HepG2 (cell line): Measurements from ENCODE around the gene TNFSF15. TPM values are rescaled to one million over a fixed set of nuclear protein-coding genes. Genes with fewer than 3 reads are reported as not detected.

Source experiments
- ATAC-seq: fragments of 200-7000 bp; cut with Tn5 transposase; 3 replicates; pipeline ENCODE4 v1.9.1; 2020; ENCODE audit warnings: mild to moderate bottlenecking, moderate library complexity
- BruUV-seq: library from RNA; stranded (reverse); fragments of 400-500 nt; replicated peaks from 2 replicates; lab custom pipeline; 2021; lab: Mats Ljungman, UMichigan
- CTCF ChIA-PET: fragments of 300-600 bp; formaldehyde crosslinking; extraction: SDS; loops from one replicate; lab custom pipeline; 2021; ENCODE audit warnings: low total read pairs, inconsistent platforms, low intra/inter-chr PET ratio; lab: Yijun Ruan, JAX
- POLR2A ChIA-PET: fragments of 350-600 bp; sonication (Branson Sonifier 250); formaldehyde crosslinking; loops from one replicate; lab custom pipeline; 2020; ENCODE audit warnings: antibody characterized with exemption, inconsistent platforms; lab: Yijun Ruan, JAX
- DNase-seq: peaks from one replicate; pipeline ENCODE4 v3.0.0-alpha.2; 2015; ENCODE audit warnings: low spot score
- FAIRE-seq: peaks from 3 replicates; lab custom pipeline; 2011; peaks lifted over from hg19 to GRCh38; lab: Jason Lieb, UNC
- H2AFZ ChIP-seq: one replicate; pipeline ENCODE4 v1.6.1; 2011; ENCODE audit warnings: low read length, inconsistent platforms
- H3K27ac ChIP-seq: fragments of 300-600 bp; 3 replicates; pipeline ENCODE4 v1.8.0; 2011; ENCODE audit warnings: mixed run types, mild to moderate bottlenecking, mixed read lengths, low read length, inconsistent platforms; ENCODE audit not compliant: insufficient read depth; ENCODE audit errors: extremely low read length
- H3K27me3 ChIP-seq, 2 experiments: fragments of 200-600 bp in 1 of 2; 2 replicates in 1 of 2; 3 replicates in 1 of 2; pipeline versions ENCODE4 v1.6.0 to v1.8.0; 2011; ENCODE audit warnings: low read length in 2 of 2, mild to moderate bottlenecking in 2 of 2, moderate library complexity in 2 of 2, inconsistent platforms in 1 of 2; ENCODE audit not compliant: insufficient read depth in 2 of 2, control insufficient read depth in 1 of 2
- H3K36me3 ChIP-seq, 2 experiments: fragments of 200-600 bp in 1 of 2; replicated peaks in 1 of 2; 2 replicates in 1 of 2; 3 replicates in 1 of 2; pipeline versions ENCODE4 v1.5.1 to v1.8.0; 2011; ENCODE audit warnings: low read length in 2 of 2, inconsistent platforms in 1 of 2; ENCODE audit not compliant: insufficient read depth in 2 of 2, control insufficient read depth in 1 of 2
- H3K4me1 ChIP-seq: 2 replicates; pipeline ENCODE4 v1.5.1; 2012; ENCODE audit warnings: low read length, inconsistent platforms; ENCODE audit not compliant: insufficient read depth
- H3K4me2 ChIP-seq: 2 replicates; pipeline ENCODE4 v1.6.0; 2011; ENCODE audit warnings: low read depth, low read length, inconsistent platforms
- H3K4me3 ChIP-seq, 3 experiments: fragments of 200-600 bp in 1 of 3; sonication (generic), shearing (Covaris generic) in 1 of 3; replicated peaks in 1 of 3; 2 replicates each; pipeline ENCODE4 v1.5.1; 2011 to 2016; ENCODE audit warnings: low read length in 3 of 3, inconsistent platforms in 2 of 3, low read depth in 2 of 3, mild to moderate bottlenecking in 2 of 3, control low read depth in 1 of 3, mixed read lengths in 1 of 3; ENCODE audit not compliant: insufficient read depth in 1 of 3
- H3K79me2 ChIP-seq: one replicate; pipeline ENCODE4 v1.6.1; 2011; ENCODE audit warnings: low read length, inconsistent platforms; ENCODE audit not compliant: insufficient read depth
- H3K9ac ChIP-seq: 2 replicates; pipeline ENCODE4 v1.6.0; 2011; ENCODE audit warnings: mild to moderate bottlenecking, low read depth, low read length, inconsistent platforms; ENCODE audit not compliant: insufficient read depth
- H3K9me3 ChIP-seq: 2 replicates; pipeline ENCODE4 v1.5.1; 2012; ENCODE audit warnings: mild to moderate bottlenecking, low read length
- H4K20me1 ChIP-seq: 2 replicates; pipeline ENCODE4 v1.6.0; 2011; ENCODE audit warnings: inconsistent platforms, mild to moderate bottlenecking, low read length, moderate library complexity; ENCODE audit not compliant: insufficient read depth
- E2F5 ChIP-seq: sonication (generic); formaldehyde crosslinking; conservative IDR thresholded peaks from 2 replicates; pipeline ENCODE4 v1.4.0; 2020; ENCODE audit warnings: missing genetic modification reagents
- FLYWCH1 ChIP-seq: sonication (generic); formaldehyde crosslinking; IDR thresholded peaks from 2 replicates; pipeline ENCODE4 v1.8.1; 2023; ENCODE audit warnings: mild to moderate bottlenecking, missing genetic modification reagents
- HNRNPUL1 ChIP-seq: fragments of 200-400 bp; formaldehyde crosslinking; IDR thresholded peaks from 2 replicates; pipeline ENCODE4 v1.6.1; 2017; ENCODE audit warnings: low read depth, mild to moderate bottlenecking, low read length, moderate library complexity
- JUNB ChIP-seq: sonication (generic); formaldehyde crosslinking; IDR thresholded peaks from 2 replicates; pipeline ENCODE4 v1.8.0; 2022; ENCODE audit warnings: missing genetic modification reagents, mild to moderate bottlenecking, borderline replicate concordance
- MEF2D ChIP-seq: sonication (generic); formaldehyde crosslinking; IDR thresholded peaks from 2 replicates; pipeline ENCODE4 v1.5.1; 2020; ENCODE audit warnings: mild to moderate bottlenecking, missing genetic modification reagents
- NFATC3 ChIP-seq: sonication (generic); formaldehyde crosslinking; IDR thresholded peaks from 2 replicates; pipeline ENCODE4 v1.5.1; 2020; ENCODE audit warnings: mild to moderate bottlenecking, missing genetic modification reagents
- POLR2AphosphoS5 ChIP-seq: IDR thresholded peaks from 2 replicates; pipeline ENCODE4 v1.6.1; 2012; ENCODE audit warnings: low read depth, low read length
- RARA ChIP-seq: IDR thresholded peaks from 2 replicates; pipeline ENCODE4 v1.6.1; 2016; ENCODE audit warnings: missing genetic modification reagents, missing compliant biosample characterization
- RBM22 ChIP-seq: fragments of 200-400 bp; formaldehyde crosslinking; optimal IDR thresholded peaks from 2 replicates; pipeline ENCODE3; 2017; ENCODE audit warnings: mild to moderate bottlenecking, low read length, moderate library complexity
- SRSF9 ChIP-seq: fragments of 200-400 bp; formaldehyde crosslinking; IDR thresholded peaks from 2 replicates; pipeline ENCODE4 v1.6.1; 2018; ENCODE audit warnings: borderline replicate concordance, mild to moderate bottlenecking, low read depth, low read length; ENCODE audit not compliant: insufficient read depth, poor library complexity, severe bottlenecking
- TAF1 ChIP-seq: sonication (generic); formaldehyde crosslinking; IDR thresholded peaks from 2 replicates; pipeline ENCODE4 v1.4.0; 2020; ENCODE audit warnings: missing genetic modification reagents
- TCF7L2 ChIP-seq: IDR thresholded peaks from 2 replicates; pipeline ENCODE4 v1.6.1; 2011; ENCODE audit warnings: mild to moderate bottlenecking, low read depth, low read length, moderate library complexity
- ZBTB25 ChIP-seq: IDR thresholded peaks from 2 replicates; pipeline ENCODE4 v1.6.1; 2018; ENCODE audit warnings: missing genetic modification reagents
- ZC3H4 ChIP-seq: sonication (generic); formaldehyde crosslinking; IDR thresholded peaks from 2 replicates; pipeline ENCODE4 v1.4.0; 2020; ENCODE audit warnings: missing genetic modification reagents, borderline replicate concordance
- ZNF136 ChIP-seq: sonication (generic); formaldehyde crosslinking; IDR thresholded peaks from 2 replicates; pipeline ENCODE4 v1.8.1; 2022; ENCODE audit warnings: low read depth, mild to moderate bottlenecking, moderate library complexity, missing genetic modification reagents
- ZNF280D ChIP-seq: sonication (generic); formaldehyde crosslinking; IDR thresholded peaks from 2 replicates; pipeline ENCODE4 v1.5.1; 2020; ENCODE audit warnings: mild to moderate bottlenecking, missing genetic modification reagents
- ZNF30 ChIP-seq: sonication (generic); formaldehyde crosslinking; IDR thresholded peaks from 2 replicates; pipeline ENCODE4 v1.5.0; 2020; ENCODE audit warnings: mild to moderate bottlenecking, missing genetic modification reagents
- ZNF414 ChIP-seq: sonication (generic); formaldehyde crosslinking; IDR thresholded peaks from 2 replicates; pipeline ENCODE4 v1.5.0; 2020; ENCODE audit warnings: missing genetic modification reagents
- ZNF44 ChIP-seq: sonication (generic); formaldehyde crosslinking; IDR thresholded peaks from 2 replicates; pipeline ENCODE4 v1.5.1; 2020; ENCODE audit warnings: mild to moderate bottlenecking, missing genetic modification reagents
- ZNF841 ChIP-seq: sonication (generic); formaldehyde crosslinking; IDR thresholded peaks from 2 replicates; pipeline ENCODE4 v1.8.1; 2023; ENCODE audit warnings: missing genetic modification reagents, borderline replicate concordance
- WGBS: methylation state at CpG from one replicate; pipeline ENCODE4 v1.1.6; 2017; ENCODE audit warnings: low lambda C conversion rate; 5-methylcytosine and 5-hydroxymethylcytosine counted together
- in situ Hi-C: cut with HindIII; loops from 2 replicates; pipeline ENCODE4 v1.10.0; 2017; ENCODE audit warnings: low pct_unique_long_range_greater_than_20kb; ENCODE audit not compliant: extremely low pct_ligation_motif_present
- intact Hi-C: fragments of 100-400 bp; cut with micrococcal nuclease; formaldehyde crosslinking; loops from one replicate; pipeline ENCODE4 v1.10.0; 2022; ENCODE audit not compliant: unreplicated experiment
- polyA plus RNA-seq, 8 experiments: library from polyadenylated mRNA; depleted of rRNA in 3 of 8; stranded (reverse) in 7 of 8; unstranded in 1 of 8; fragments of >200 nt; fragmentation: Illumina TruSeq in 4 of 8; extraction: Trizol in 4 of 8; gene quantifications; 2 replicates each; pipeline versions ENCODE4 v1.2.1 to v1.2.3, GENCODE V29; 2011 to 2016; ENCODE audit warnings: low read depth in 4 of 8, missing spikeins in 1 of 8, mixed read lengths in 1 of 8; ENCODE audit not compliant: insufficient read depth in 1 of 8
- total RNA-seq, 5 experiments: library from RNA; depleted of rRNA; stranded (reverse); fragments of >200 nt; fragmentation: Illumina TruSeq; extraction: Trizol; gene quantifications; 2 replicates each; pipeline ENCODE4 v1.2.3, GENCODE V29; 2016; ENCODE audit warnings: low read depth in 1 of 5

The TNFSF15 gene
- total and polyA plus RNA-seq, 2 of the 13 experiments (the other 11 are each of a cell fraction or from before 2014, with no cell fraction given): 0.02 to 0.03 TPM

- CTCF ChIA-PET: no interaction called here
- DNase-seq (no peak), FAIRE-seq (no peak), ATAC-seq (no peak)
- no peak overlapping the region for H3K4me2 ChIP-seq
- no peaks in the 10 kb centered on the region for H3K9me3 ChIP-seq
- WGBS: 37% methylated on average over 2 of the region's 2 CpGs
- no peak overlapping the region for H2AFZ ChIP-seq
- H3K4me1 ChIP-seq: no peaks in the 10 kb centered on the region
- no peak overlapping the region for H3K27ac ChIP-seq
- no peaks in the 10 kb centered on the region for H3K27me3 ChIP-seq
- BruUV-seq: no TSS peak
- H3K9ac ChIP-seq: no peak overlapping the region
- POLR2A ChIA-PET: no interaction called here
- no peaks in the 10 kb centered on the region for H4K20me1 ChIP-seq
- TF ChIP-seq FLYWCH1 (no peak), MEF2D (CRISPR knock-in tag) (no peak), RBM22 (no peak), NFATC3 (CRISPR knock-in tag) (no peak), JUNB (CRISPR knock-in tag) (no peak), POLR2AphosphoS5 (no peak), E2F5 (no peak), ZNF136 (CRISPR knock-in tag) (no peak), HNRNPUL1 (no peak), TCF7L2 (no peak), ZBTB25 (CRISPR knock-in tag) (no peak), TAF1 (CRISPR knock-in tag) (no peak), ZNF414 (CRISPR knock-in tag) (no peak), RARA (CRISPR knock-in tag) (no peak), ZNF30 (CRISPR knock-in tag) (no peak), ZNF280D (CRISPR knock-in tag) (no peak), SRSF9 (no peak), ZNF841 (CRISPR knock-in tag) (no peak), ZC3H4 (CRISPR knock-in tag) (no peak), ZNF44 (CRISPR knock-in tag) (no peak)
- no peaks in the 10 kb centered on the region for H3K36me3 ChIP-seq
- no peaks in the 10 kb centered on the region for H3K79me2 ChIP-seq
- in situ Hi-C loops (no loop called here), intact Hi-C loops (no loop called here)
- H3K4me3 ChIP-seq: no peak overlapping the region
Observed at GRCh38 chr9:114827641-114828302, 21.9 kb upstream of the TNFSF15 start.
